Fibroblast of villous mesenchyme (primary cell): ENCODE results near the gene FAM81A. TPM values are rescaled to one million over a fixed set of nuclear protein-coding genes. Genes with fewer than 3 reads are reported as not detected.

Source experiments
- DNase-seq: peaks from one replicate; pipeline ENCODE4 v3.0.0-alpha.2; 2010; ENCODE audit warnings: low read depth
- H3K4me3 ChIP-seq: 2 replicates; pipeline ENCODE4 v1.5.1; 2011; ENCODE audit warnings: low read depth, mild to moderate bottlenecking, low read length
- CTCF ChIP-seq: IDR thresholded peaks from 2 replicates; pipeline ENCODE4 v1.5.1; 2012; ENCODE audit warnings: low read depth, mild to moderate bottlenecking, low read length; ENCODE audit not compliant: insufficient read depth
- total RNA-seq: library from RNA; depleted of rRNA; stranded (reverse); fragments of >200 nt; gene quantifications from 2 replicates; pipeline ENCODE4 v1.2.3, GENCODE V29; 2012

The FAM81A gene
- total RNA-seq, 1 donor: under 0.01 TPM

- no peak for TF ChIP-seq CTCF
- no peak overlapping the region for H3K4me3 ChIP-seq
- no peak for DNase-seq
These were observed 119.6 kb downstream of the FAM81A start for GRCh38 chr15:59557581-59557980.

GRCh38 chr15:59558851-59559250 lies 120.9 kb downstream of the FAM81A start:
- no peak overlapping the region for H3K4me3 ChIP-seq
- peak; percentile 5 for DNase-seq
- no peak for TF ChIP-seq CTCF

GRCh38 chr15:59561547-59561946 lies 123.6 kb downstream of the FAM81A start:
- no peak for TF ChIP-seq CTCF
- H3K4me3 ChIP-seq: no peak overlapping the region
- no peak for DNase-seq

- TF ChIP-seq CTCF: peak; percentile 9
- peak; percentile 9 for DNase-seq
These were observed 124.6 kb downstream of the FAM81A start for GRCh38 chr15:59562448-59563186.

GRCh38 chr15:59565299-59565698 lies 127.3 kb downstream of the FAM81A start:
- DNase-seq: no peak
- no peak overlapping the region for H3K4me3 ChIP-seq
- no peak for TF ChIP-seq CTCF

More at GRCh38 chr15:59562448-59563186, 124.6 kb downstream of the FAM81A start:
- no peak overlapping the region for H3K4me3 ChIP-seq

GRCh38 chr15:59567324-59567723 lies 129.3 kb downstream of the FAM81A start:
- TF ChIP-seq CTCF: no peak
- DNase-seq: no peak
- H3K4me3 ChIP-seq: no peak overlapping the region

- DNase-seq: no peak
- no peak for TF ChIP-seq CTCF
- no peak overlapping the region for H3K4me3 ChIP-seq
These were observed 131.5 kb downstream of the FAM81A start for GRCh38 chr15:59569477-59569876.
